SK-N-SH (cell line): ENCODE results near the gene RYR3. TPM values are rescaled to one million over a fixed set of nuclear protein-coding genes. Genes with fewer than 3 reads are reported as not detected.

Experiments
- CTCF ChIA-PET: fragments of 300-600, 350-600 bp; formaldehyde crosslinking; extraction: SDS; loops from one replicate; lab custom pipeline; 2021; lab: Yijun Ruan, JAX
- POLR2A ChIA-PET: fragments of 350-600 bp; sonication (Branson Sonifier 250); formaldehyde crosslinking; extraction: SDS; loops from one replicate; lab custom pipeline; 2020; ENCODE audit warnings: antibody characterized with exemption, inconsistent platforms; lab: Yijun Ruan, JAX
- DNase-seq: peaks from one replicate; pipeline ENCODE4 v3.0.0; 2012
- H2AFZ ChIP-seq: fragments of 200-600 bp; sonication (generic); 2 replicates; pipeline ENCODE4 v1.8.1; 2016; ENCODE audit warnings: antibody characterized with exemption, mild to moderate bottlenecking, low read depth
- H3F3A ChIP-seq: fragments of 200-600 bp; sonication (generic); replicated peaks from 2 replicates; pipeline ENCODE3; 2016; ENCODE audit warnings: antibody characterized with exemption, mild to moderate bottlenecking; ENCODE audit not compliant: insufficient read depth
- H3K27ac ChIP-seq, 2 experiments: fragments of 200-500 bp in 1 of 2; fragments of 200-600 bp in 1 of 2; sonication (Bioruptor generic) in 1 of 2; sonication (generic), shearing (Covaris generic) in 1 of 2; 2 replicates each; pipeline versions ENCODE4 v1.5.1 to v1.6.1; 2014 to 2016; ENCODE audit warnings: low read depth in 2 of 2, inconsistent platforms in 1 of 2, low read length in 1 of 2, mild to moderate bottlenecking in 1 of 2, mixed read lengths in 1 of 2
- H3K27me3 ChIP-seq: fragments of 200-600 bp; sonication (generic), shearing (Covaris generic); 2 replicates; pipeline ENCODE4 v1.6.1; 2016; ENCODE audit warnings: mixed run types; ENCODE audit not compliant: insufficient read depth
- H3K36me3 ChIP-seq, 2 experiments: fragments of 200-500 bp in 1 of 2; fragments of 200-600 bp in 1 of 2; sonication (Bioruptor generic) in 1 of 2; sonication (generic) in 1 of 2; replicated peaks in 1 of 2; 2 replicates each; pipeline versions ENCODE3 to v1.5.1; 2014 to 2016; ENCODE audit warnings: low read length in 1 of 2, mild to moderate bottlenecking in 1 of 2; ENCODE audit not compliant: insufficient read depth in 2 of 2, control insufficient read depth in 1 of 2
- H3K4me1 ChIP-seq, 2 experiments: fragments of 200-500 bp in 1 of 2; fragments of 200-600 bp in 1 of 2; sonication (Bioruptor generic) in 1 of 2; sonication (generic), shearing (Covaris generic) in 1 of 2; 2 replicates each; pipeline versions ENCODE4 v1.5.1 to v1.6.1; 2014 to 2016; ENCODE audit warnings: low read depth in 1 of 2, low read length in 1 of 2, mixed run types in 1 of 2; ENCODE audit not compliant: insufficient read depth in 2 of 2, control insufficient read depth in 1 of 2
- H3K4me2 ChIP-seq: fragments of 200-600 bp; sonication (generic), shearing (Covaris generic); 2 replicates; pipeline ENCODE4 v1.6.1; 2017; ENCODE audit warnings: mixed run types
- H3K4me3 ChIP-seq, 2 experiments: fragments of 200-500 bp in 1 of 2; fragments of 200-600 bp in 1 of 2; sonication (Bioruptor generic) in 1 of 2; sonication (generic), shearing (Covaris generic) in 1 of 2; 2 replicates each; pipeline versions ENCODE4 v1.5.1 to v1.8.1; 2014 to 2016; ENCODE audit warnings: low read depth in 2 of 2, inconsistent platforms in 1 of 2, low read length in 1 of 2, mild to moderate bottlenecking in 1 of 2, mixed read lengths in 1 of 2, moderate library complexity in 1 of 2
- H3K79me2 ChIP-seq: fragments of 200-600 bp; sonication (generic); 2 replicates; pipeline ENCODE4 v1.8.1; 2017; ENCODE audit warnings: mild to moderate bottlenecking; ENCODE audit not compliant: insufficient read depth
- H3K9ac ChIP-seq: fragments of 200-600 bp; sonication (generic); 2 replicates; pipeline ENCODE4 v1.6.1; 2017; ENCODE audit warnings: mixed run types
- H3K9me2 ChIP-seq: fragments of 200-600 bp; sonication (generic); 2 replicates; pipeline ENCODE4 v1.6.1; 2017; ENCODE audit warnings: mixed run types
- H3K9me3 ChIP-seq: fragments of 200-600 bp; sonication (generic); 2 replicates; pipeline ENCODE4 v1.6.1; 2017; ENCODE audit warnings: mixed run types, mild to moderate bottlenecking, moderate library complexity
- H4K20me1 ChIP-seq: fragments of 200-600 bp; sonication (generic); 2 replicates; pipeline ENCODE4 v1.6.1; 2017; ENCODE audit warnings: mild to moderate bottlenecking, mixed run types; ENCODE audit not compliant: insufficient read depth
- EZH2phosphoT487 ChIP-seq: fragments of 200-600 bp; sonication (generic); IDR thresholded peaks from 2 replicates; pipeline ENCODE4 v1.6.1; 2017; ENCODE audit warnings: low read depth, mixed run types, mild to moderate bottlenecking, antibody characterized with exemption, moderate library complexity, borderline replicate concordance
- FOXJ3 ChIP-seq: sonication (generic); formaldehyde crosslinking; IDR thresholded peaks from 2 replicates; pipeline ENCODE4 v1.5.1; 2020; ENCODE audit warnings: mild to moderate bottlenecking, missing genetic modification reagents
- GATA2 ChIP-seq: sonication (generic); formaldehyde crosslinking; IDR thresholded peaks from 2 replicates; pipeline ENCODE4 v1.5.0; 2020; ENCODE audit warnings: mild to moderate bottlenecking, missing genetic modification reagents
- JUND ChIP-seq: IDR thresholded peaks from 2 replicates; pipeline ENCODE4 v1.4.0; 2012
- MEF2A ChIP-seq: IDR thresholded peaks from 2 replicates; pipeline ENCODE4 v1.4.0; 2012; ENCODE audit warnings: low read depth, borderline replicate concordance
- MXI1 ChIP-seq: IDR thresholded peaks from 2 replicates; pipeline ENCODE4 v1.6.1; 2012; ENCODE audit warnings: mild to moderate bottlenecking, low read depth, low read length, improper control_type of control experiment
- NFIC ChIP-seq: IDR thresholded peaks from 2 replicates; pipeline ENCODE4 v1.4.0; 2012; ENCODE audit warnings: borderline replicate concordance
- NRF1 ChIP-seq: IDR thresholded peaks from 2 replicates; pipeline ENCODE4 v1.6.1; 2012; ENCODE audit warnings: low read depth, mild to moderate bottlenecking, low read length
- RAD21 ChIP-seq: IDR thresholded peaks from 2 replicates; pipeline ENCODE4 v1.6.1; 2012; ENCODE audit warnings: mild to moderate bottlenecking, low read length
- RCOR1 ChIP-seq: fragments of 150-350 bp; IDR thresholded peaks from 2 replicates; pipeline ENCODE4 v1.6.1; 2017; ENCODE audit warnings: antibody characterized with exemption, low read length
- RFX5 ChIP-seq: IDR thresholded peaks from 2 replicates; pipeline ENCODE4 v1.6.1; 2012; ENCODE audit warnings: mild to moderate bottlenecking, improper control_type of control experiment, low read length
- SIN3A ChIP-seq: IDR thresholded peaks from 2 replicates; pipeline ENCODE4 v1.6.1; 2012; ENCODE audit warnings: low read depth, mild to moderate bottlenecking, low read length, moderate library complexity, borderline replicate concordance
- SMC3 ChIP-seq: IDR thresholded peaks from 2 replicates; pipeline ENCODE4 v1.6.1; 2012; ENCODE audit warnings: low read depth, low read length, improper control_type of control experiment
- TCF12 ChIP-seq: IDR thresholded peaks from 2 replicates; pipeline ENCODE4 v1.4.0; 2012
- YY1 ChIP-seq: IDR thresholded peaks from 2 replicates; pipeline ENCODE4 v1.4.0; 2012; ENCODE audit warnings: low read depth, mild to moderate bottlenecking
- ZBTB33 ChIP-seq: IDR thresholded peaks from 2 replicates; pipeline ENCODE4 v1.4.0; 2012; ENCODE audit warnings: low read depth, borderline replicate concordance
- WGBS: methylation state at CpG from one replicate; pipeline ENCODE4 v1.1.6; 2017; ENCODE audit warnings: low lambda C conversion rate; 5-methylcytosine and 5-hydroxymethylcytosine counted together
- polyA plus RNA-seq, 3 experiments: library from polyadenylated mRNA; depleted of rRNA; stranded (reverse); fragments of >200 nt; gene quantifications; 2 replicates each; pipeline ENCODE4 v1.2.3, GENCODE V29; 2012
- TF ChIP-seq, protein P1 (sequence below): IDR thresholded peaks from 2 replicates; pipeline ENCODE4 v1.4.0; 2012; ENCODE audit warnings: low read depth
- TF ChIP-seq, protein P2 (sequence below): fragments of 150-350 bp; IDR thresholded peaks from 2 replicates; pipeline ENCODE4 v1.6.1; 2016; ENCODE audit warnings: mild to moderate bottlenecking, low read depth, low read length

RYR3 gene
- polyA plus RNA-seq, 1 of the 3 experiments (the other 2 are of a cell fraction) = 0.02 TPM

- H4K20me1 ChIP-seq = no peaks in the 10 kb centered on the region
- H3K27me3 ChIP-seq = no peaks in the 10 kb centered on the region; the same call in 1 of the 2 replicates
- no peak for TF ChIP-seq ZBTB33
- no peak for TF ChIP-seq NRF1
- TF ChIP-seq, protein P1, sequence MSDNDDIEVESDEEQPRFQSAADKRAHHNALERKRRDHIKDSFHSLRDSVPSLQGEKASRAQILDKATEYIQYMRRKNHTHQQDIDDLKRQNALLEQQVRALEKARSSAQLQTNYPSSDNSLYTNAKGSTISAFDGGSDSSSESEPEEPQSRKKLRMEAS = no peak
- TF ChIP-seq YY1 = no peak
- TF ChIP-seq SMC3 = no peak
- TF ChIP-seq SIN3A = no peak
- TF ChIP-seq GATA2 (CRISPR knock-in tag) = no peak
- TF ChIP-seq MXI1 = no peak
- no peak for TF ChIP-seq FOXJ3 (CRISPR knock-in tag)
- TF ChIP-seq NFIC = no peak
- TF ChIP-seq EZH2phosphoT487 = no peak
- TF ChIP-seq RAD21 = no peak
- no peak for TF ChIP-seq TCF12
- TF ChIP-seq, protein P2, sequence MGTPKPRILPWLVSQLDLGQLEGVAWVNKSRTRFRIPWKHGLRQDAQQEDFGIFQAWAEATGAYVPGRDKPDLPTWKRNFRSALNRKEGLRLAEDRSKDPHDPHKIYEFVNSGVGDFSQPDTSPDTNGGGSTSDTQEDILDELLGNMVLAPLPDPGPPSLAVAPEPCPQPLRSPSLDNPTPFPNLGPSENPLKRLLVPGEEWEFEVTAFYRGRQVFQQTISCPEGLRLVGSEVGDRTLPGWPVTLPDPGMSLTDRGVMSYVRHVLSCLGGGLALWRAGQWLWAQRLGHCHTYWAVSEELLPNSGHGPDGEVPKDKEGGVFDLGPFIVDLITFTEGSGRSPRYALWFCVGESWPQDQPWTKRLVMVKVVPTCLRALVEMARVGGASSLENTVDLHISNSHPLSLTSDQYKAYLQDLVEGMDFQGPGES = no peak
- no peak for TF ChIP-seq RFX5
- no peak for TF ChIP-seq RCOR1
- no peak for TF ChIP-seq MEF2A
- H3K4me1 ChIP-seq = no peaks in the 10 kb centered on the region
- H2AFZ ChIP-seq = no peak overlapping the region
- WGBS = 62% methylated on average over 7 of the region's 8 CpGs
- no peak overlapping the region for H3K4me3 ChIP-seq
- DNase-seq = no peak
- no peak overlapping the region for H3K4me2 ChIP-seq
- no peaks in the 10 kb centered on the region for H3K9me3 ChIP-seq
- H3K9me2 ChIP-seq = no peaks in the 10 kb centered on the region
- H3K79me2 ChIP-seq = no peaks in the 10 kb centered on the region
- H3F3A ChIP-seq = no peaks in the 10 kb centered on the region
- POLR2A ChIA-PET = no interaction called here
- no peak overlapping the region for H3K27ac ChIP-seq
- CTCF ChIA-PET = no interaction called here
- H3K36me3 ChIP-seq = no peaks in the 10 kb centered on the region
- no peak overlapping the region for H3K9ac ChIP-seq
These were observed 69.6 kb downstream of the RYR3 start for GRCh38 chr15:33380406-33380805.

DNA sequence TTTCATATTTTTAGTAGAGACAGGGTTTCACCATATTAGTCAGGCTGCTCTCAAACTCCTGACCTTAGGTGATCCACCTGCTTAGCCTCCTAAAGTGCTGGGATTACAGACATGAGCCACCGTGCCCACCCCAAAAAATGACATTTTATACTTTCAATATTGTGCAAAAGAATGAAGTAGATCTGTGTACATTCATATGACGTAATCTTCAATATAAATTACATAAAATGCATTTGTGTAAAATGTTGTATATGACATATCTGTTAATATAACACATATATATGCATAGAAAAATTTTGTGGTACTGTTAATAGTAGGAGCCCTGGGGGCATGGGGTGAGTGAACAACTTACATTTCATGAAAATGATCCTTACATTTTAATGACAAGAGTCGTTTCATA, 71.7 kb downstream of the RYR3 start:
- H3F3A ChIP-seq = no peaks in the 10 kb centered on the region

More for the DNA sequence above, 71.7 kb downstream of the RYR3 start:
- Histone ChIP-seq H3K79me2 (no peaks in the 10 kb centered on the region), H3K36me3 (no peaks in the 10 kb centered on the region), H3K27ac (no peak overlapping the region), H2AFZ (no peak overlapping the region), H3K9ac (no peak overlapping the region), H3K9me3 (no peaks in the 10 kb centered on the region), H3K9me2 (no peaks in the 10 kb centered on the region), H3K4me3 (no peak overlapping the region)
- WGBS = 37% methylated on average over 3 of the region's 3 CpGs
- POLR2A ChIA-PET = no interaction called here
- TF ChIP-seq MXI1 (no peak), JUND (no peak), EZH2phosphoT487 (no peak)
- TF ChIP-seq, all 33 proteins: peak for 0
- Histone ChIP-seq H3K4me1 (no peaks in the 10 kb centered on the region), H3K4me2 (no peak overlapping the region), H3K27me3 (no peaks in the 10 kb centered on the region; the same call in 1 of the 2 replicates), H4K20me1 (no peaks in the 10 kb centered on the region)
- CTCF ChIA-PET = interaction anchor here (0.9 kb wide), 1 partner anchor 73 kb away, joined by 3 read pairs; no protein-coding TSS in a partner anchor
- DNase-seq = no peak
